ENCODE data around the gene GALNT18. TPM values are rescaled to one million over a fixed set of nuclear protein-coding genes. Genes with fewer than 3 reads are reported as not detected.

GALNT18 gene
- polyA plus RNA-seq, 1 donor from 2014 or later, result 7.6 TPM

GRCh38 chr11:11229647-11230046 is 392.2 kb downstream of the GALNT18 start:
- TF ChIP-seq REST (IDR thresholded peaks at IDR 0.05; ENCODE audit: borderline replicate concordance) (no peak), EP300 (conservative IDR thresholded peaks at IDR 0.05; ENCODE audit: poor library complexity, severe bottlenecking) (no peak), MXI1 (conservative IDR thresholded peaks at IDR 0.05; ENCODE audit: poor library complexity, severe bottlenecking) (no peak), TAF1 (IDR thresholded peaks at IDR 0.05; ENCODE audit: low read depth) (no peak), SMC3 (conservative IDR thresholded peaks at IDR 0.05; ENCODE audit: poor library complexity) (no peak), EZH2 (IDR thresholded peaks at IDR 0.05; ENCODE audit: borderline replicate concordance, insufficient read depth, low read length, poor library complexity, severe bottlenecking) (no peak), RAD21 (conservative IDR thresholded peaks at IDR 0.05) (no peak), POLR2AphosphoS5 (IDR thresholded peaks at IDR 0.05) (no peak)
- TF ChIP-seq, protein P1, sequence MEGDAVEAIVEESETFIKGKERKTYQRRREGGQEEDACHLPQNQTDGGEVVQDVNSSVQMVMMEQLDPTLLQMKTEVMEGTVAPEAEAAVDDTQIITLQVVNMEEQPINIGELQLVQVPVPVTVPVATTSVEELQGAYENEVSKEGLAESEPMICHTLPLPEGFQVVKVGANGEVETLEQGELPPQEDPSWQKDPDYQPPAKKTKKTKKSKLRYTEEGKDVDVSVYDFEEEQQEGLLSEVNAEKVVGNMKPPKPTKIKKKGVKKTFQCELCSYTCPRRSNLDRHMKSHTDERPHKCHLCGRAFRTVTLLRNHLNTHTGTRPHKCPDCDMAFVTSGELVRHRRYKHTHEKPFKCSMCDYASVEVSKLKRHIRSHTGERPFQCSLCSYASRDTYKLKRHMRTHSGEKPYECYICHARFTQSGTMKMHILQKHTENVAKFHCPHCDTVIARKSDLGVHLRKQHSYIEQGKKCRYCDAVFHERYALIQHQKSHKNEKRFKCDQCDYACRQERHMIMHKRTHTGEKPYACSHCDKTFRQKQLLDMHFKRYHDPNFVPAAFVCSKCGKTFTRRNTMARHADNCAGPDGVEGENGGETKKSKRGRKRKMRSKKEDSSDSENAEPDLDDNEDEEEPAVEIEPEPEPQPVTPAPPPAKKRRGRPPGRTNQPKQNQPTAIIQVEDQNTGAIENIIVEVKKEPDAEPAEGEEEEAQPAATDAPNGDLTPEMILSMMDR (IDR thresholded peaks at IDR 0.05; ENCODE audit: poor library complexity, severe bottlenecking), result no peak
- Histone ChIP-seq H3K9me2 (ENCODE audit: insufficient read depth, low read length) (no peaks in the 10 kb centered on the region), H3K4me2 (ENCODE audit: low read length) (no peak overlapping the region)

DNA sequence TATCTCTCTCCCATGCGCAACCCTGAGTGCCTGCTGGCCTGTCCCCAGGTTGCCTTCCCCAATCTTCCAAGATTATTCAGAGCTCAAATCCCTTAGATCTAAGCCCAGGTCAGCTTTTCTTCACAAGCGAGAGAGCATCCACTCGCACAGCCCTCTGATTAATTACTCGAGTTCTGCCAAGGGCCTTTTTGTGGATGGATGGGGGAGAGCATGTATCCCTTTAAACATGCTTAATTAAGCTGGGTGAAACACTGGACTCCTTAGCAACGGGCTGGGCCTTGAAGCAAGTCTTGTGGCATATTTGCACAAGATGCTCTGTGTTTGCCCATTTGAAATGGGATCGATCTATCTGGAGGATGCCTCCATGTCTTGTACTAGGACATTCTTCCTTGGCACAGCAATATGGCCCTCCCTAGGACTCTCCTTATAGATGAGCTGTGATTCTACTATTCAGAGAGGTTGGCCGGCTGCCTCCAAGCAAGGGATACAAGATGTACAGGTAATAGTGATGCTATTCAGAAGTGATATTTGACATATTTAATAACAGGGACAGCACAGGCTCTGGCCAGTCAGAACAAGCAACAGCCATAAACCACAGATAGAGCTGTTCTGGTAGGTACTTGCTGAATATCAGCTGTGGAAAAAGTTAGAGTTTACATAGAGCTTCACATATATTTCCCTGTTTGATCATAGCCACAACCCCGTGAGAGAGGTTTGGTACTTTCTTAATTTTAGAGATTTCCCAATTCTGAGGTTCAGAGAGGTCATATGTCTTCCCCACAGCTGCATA is 394.3 kb downstream of the GALNT18 start:
- no peaks in the 10 kb centered on the region for H3F3A ChIP-seq (ENCODE audit: insufficient read depth, low read length, poor library complexity, severe bottlenecking)
- no peaks in the 10 kb centered on the region for H3K27me3 ChIP-seq (ENCODE audit: insufficient read depth, low read depth, low read length)
- H4K20me1 ChIP-seq (ENCODE audit: insufficient read depth), result no peaks in the 10 kb centered on the region
- TF ChIP-seq POLR2AphosphoS5 (IDR thresholded peaks at IDR 0.05) (no peak), SMC3 (conservative IDR thresholded peaks at IDR 0.05; ENCODE audit: poor library complexity) (no peak), REST (IDR thresholded peaks at IDR 0.05; ENCODE audit: borderline replicate concordance) (no peak), TAF1 (IDR thresholded peaks at IDR 0.05; ENCODE audit: low read depth) (no peak), RAD21 (conservative IDR thresholded peaks at IDR 0.05) (no peak), MXI1 (conservative IDR thresholded peaks at IDR 0.05; ENCODE audit: poor library complexity, severe bottlenecking) (no peak), EP300 (conservative IDR thresholded peaks at IDR 0.05; ENCODE audit: poor library complexity, severe bottlenecking) (no peak), EZH2 (IDR thresholded peaks at IDR 0.05; ENCODE audit: borderline replicate concordance, insufficient read depth, low read length, poor library complexity, severe bottlenecking) (no peak)
- TF ChIP-seq, protein P1 (IDR thresholded peaks at IDR 0.05; ENCODE audit: poor library complexity, severe bottlenecking), result no peak
- H3K79me2 ChIP-seq (replicated peaks; ENCODE audit: insufficient read depth, low read length), result no peaks in the 10 kb centered on the region
- H3K27ac ChIP-seq (ENCODE audit: low read length), result no peak overlapping the region
- no peak overlapping the region for H3K9ac ChIP-seq (ENCODE audit: low read length)
- no peaks in the 10 kb centered on the region for H3K9me2 ChIP-seq (ENCODE audit: insufficient read depth, low read length)
- no peak overlapping the region for H3K4me3 ChIP-seq (ENCODE audit: low read length)
- H3K4me2 ChIP-seq (ENCODE audit: low read length), result no peak overlapping the region
- no peak overlapping the region for H2AFZ ChIP-seq (ENCODE audit: low read depth, low read length)
- no peaks in the 10 kb centered on the region for H3K36me3 ChIP-seq (ENCODE audit: insufficient read depth, low read length)
- no peaks in the 10 kb centered on the region for H3K9me3 ChIP-seq (ENCODE audit: low read length)

More at GRCh38 chr11:11229647-11230046, 392.2 kb downstream of the GALNT18 start:
- Histone ChIP-seq H3K9ac (ENCODE audit: low read length) (no peak overlapping the region), H3K36me3 (ENCODE audit: insufficient read depth, low read length) (no peaks in the 10 kb centered on the region), H3F3A (ENCODE audit: insufficient read depth, low read length, poor library complexity, severe bottlenecking) (no peaks in the 10 kb centered on the region), H2AFZ (ENCODE audit: low read depth, low read length) (no peak overlapping the region), H3K79me2 (replicated peaks; ENCODE audit: insufficient read depth, low read length) (no peaks in the 10 kb centered on the region), H3K27me3 (ENCODE audit: insufficient read depth, low read depth, low read length) (no peaks in the 10 kb centered on the region), H3K4me3 (ENCODE audit: low read length) (no peak overlapping the region), H3K9me3 (ENCODE audit: low read length) (no peaks in the 10 kb centered on the region), H4K20me1 (ENCODE audit: insufficient read depth) (no peaks in the 10 kb centered on the region), H3K27ac (ENCODE audit: low read length) (no peak overlapping the region)

Measured in neural cell (in vitro differentiated cells).